ENCODE results near the gene SLC46A2. TPM values are rescaled to one million over a fixed set of nuclear protein-coding genes. Genes with fewer than 3 reads are reported as not detected.
A peak's percentile ranks its signal among the peaks of the same experiment; 100 is the strongest.

The SLC46A2 gene
- total RNA-seq, 1 donor from 2014 or later = not detected

- DNase-seq = no peak
Measured at GRCh38 chr9:112885324-112885723, 5.4 kb downstream of the SLC46A2 start.

DNA sequence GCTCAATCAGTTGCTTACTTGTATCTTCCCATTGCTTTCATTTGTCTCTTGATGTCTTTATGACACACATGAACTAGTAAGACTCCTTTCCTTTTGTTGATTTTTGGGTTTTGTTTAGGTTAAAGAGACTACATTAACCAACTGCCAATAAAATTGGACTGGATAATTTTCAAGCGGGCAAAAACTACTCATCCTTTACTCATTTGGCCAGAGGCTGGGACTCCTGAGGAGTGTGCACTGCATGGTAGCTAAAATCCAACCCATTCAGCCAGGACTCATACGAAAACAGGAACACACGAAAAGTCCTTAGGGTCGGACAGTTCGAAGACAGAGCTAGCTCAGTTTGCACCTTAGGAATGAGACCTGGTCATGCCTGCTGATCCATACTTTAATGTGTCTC, 6.0 kb downstream of the SLC46A2 start:
- no peak for DNase-seq

DNA sequence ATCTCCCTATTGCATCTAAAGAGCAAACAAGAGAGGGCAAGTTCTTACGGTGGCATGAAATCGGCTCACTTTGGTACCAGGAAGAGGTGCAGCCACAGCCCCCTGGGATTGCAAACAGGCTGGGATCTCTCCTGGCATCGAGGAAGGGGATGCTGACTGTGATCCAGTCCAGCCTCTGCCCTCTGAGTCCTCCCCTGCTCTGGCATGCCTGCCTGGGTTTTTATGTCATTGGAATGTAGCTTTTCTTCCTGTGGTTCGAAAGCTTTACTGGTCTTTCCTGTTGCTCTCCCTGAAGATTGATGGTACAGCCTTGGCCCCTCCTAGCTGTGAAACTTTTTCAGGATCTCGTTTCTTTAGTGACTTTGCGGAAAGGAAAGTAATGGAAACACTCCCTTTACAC, 6.6 kb downstream of the SLC46A2 start:
- DNase-seq = peak; percentile 32

- DNase-seq = no peak
Measured at GRCh38 chr9:112881331-112881730, 9.3 kb downstream of the SLC46A2 start.

- DNase-seq = no peak
Measured at GRCh38 chr9:112880650-112881049, 10.0 kb downstream of the SLC46A2 start.

GRCh38 chr9:112878752-112879151, 11.9 kb downstream of the SLC46A2 start:
- no peak for DNase-seq

DNA sequence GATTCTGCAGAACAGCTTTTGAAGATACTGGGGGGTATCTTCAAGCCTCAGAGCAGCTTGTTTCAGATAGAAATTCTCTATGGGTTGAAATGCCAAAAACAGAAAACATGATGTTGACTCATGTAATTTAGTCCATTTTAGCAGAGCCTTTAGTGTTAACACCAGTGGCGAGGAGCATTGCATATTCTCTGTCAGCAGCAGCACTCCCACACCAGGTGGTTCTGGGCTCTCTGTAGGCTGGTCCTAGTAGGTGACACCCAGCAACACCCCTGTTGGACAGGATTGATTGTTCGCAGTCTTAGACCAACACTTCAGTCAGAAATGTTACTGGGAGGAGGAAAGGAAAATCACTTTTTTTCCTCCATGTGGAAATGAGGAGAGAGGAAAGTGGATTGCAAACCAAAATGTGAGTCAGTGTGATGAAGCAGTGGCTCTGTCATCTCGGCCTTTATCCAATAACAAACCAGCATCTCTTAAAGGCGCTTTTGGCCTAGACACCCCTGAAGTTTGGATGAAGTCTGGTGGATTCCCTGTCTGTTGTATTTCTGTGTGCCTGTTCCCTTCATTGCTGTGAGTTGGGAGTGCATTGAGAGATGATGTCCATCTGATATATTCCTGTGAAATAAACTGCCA, 16.8 kb downstream of the SLC46A2 start:
- no peak for DNase-seq

DNA sequence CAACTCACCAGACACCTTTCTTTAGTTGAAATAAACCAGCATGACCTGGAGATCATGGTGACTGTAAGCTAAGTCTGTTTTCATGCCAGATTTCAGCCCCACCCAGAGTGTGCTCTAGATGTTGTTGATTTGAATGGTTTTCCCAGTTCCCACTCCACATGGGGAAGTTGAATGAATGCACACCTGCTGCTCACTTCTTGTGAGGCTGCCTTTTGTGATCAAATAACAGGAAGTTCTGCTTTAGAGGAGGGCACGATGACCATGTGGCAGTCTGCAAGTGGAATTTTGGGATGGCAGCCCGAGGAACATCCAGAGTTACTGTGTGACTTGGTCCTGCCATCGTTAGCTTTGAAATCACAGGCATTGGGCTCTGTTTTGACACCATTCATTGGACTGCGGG, 18.7 kb downstream of the SLC46A2 start:
- no peak for DNase-seq

DNA sequence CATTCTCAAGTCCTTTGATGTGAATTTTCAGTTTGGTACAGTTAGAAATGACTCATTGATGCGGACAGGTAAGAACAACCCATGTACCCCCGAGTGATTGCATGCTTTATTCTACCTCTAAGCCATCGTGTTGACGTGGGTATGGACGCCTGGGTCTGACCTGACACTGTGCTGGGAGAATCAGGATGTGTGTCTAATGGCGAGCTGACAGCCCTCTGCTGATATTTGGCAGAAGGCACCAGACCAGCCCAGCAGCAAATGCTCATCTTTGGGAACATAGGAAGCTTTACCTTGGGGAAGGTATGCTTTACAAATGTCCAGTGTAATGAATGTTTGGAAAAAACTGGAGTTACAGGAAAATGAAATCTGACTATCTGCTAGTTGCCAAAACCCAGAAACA, 20.1 kb downstream of the SLC46A2 start:
- DNase-seq = no peak

- no peak for DNase-seq
Measured at GRCh38 chr9:112869917-112870316, 20.8 kb downstream of the SLC46A2 start.

DNA sequence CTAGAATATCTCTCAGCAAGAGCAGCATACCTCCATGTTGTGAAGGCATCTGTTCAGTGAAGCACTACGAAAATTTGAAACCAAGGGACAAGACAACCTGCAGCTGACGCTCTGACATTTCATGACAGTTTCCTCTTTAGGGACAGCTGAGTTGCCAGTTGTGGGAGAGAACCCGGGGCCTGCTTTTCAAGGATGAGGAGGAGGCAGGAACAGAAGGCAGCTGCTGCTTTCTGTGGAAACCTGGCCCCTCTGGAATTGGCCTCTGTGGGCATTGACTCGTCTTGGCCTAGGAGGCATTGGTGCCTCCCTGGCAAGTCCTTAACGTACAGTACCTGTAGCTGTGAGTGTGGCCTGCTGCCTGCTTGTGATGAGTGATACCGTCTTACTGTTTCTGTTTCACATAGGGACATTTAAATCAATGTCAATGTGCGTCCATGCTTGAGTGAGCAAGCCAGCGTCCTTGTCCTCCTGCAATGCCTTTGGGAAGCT, 21.6 kb downstream of the SLC46A2 start:
- peak; percentile 87 for DNase-seq

- DNase-seq = no peak
Measured at GRCh38 chr9:112868461-112868860, 22.2 kb downstream of the SLC46A2 start.

GRCh38 chr9:112867275-112867991, 23.2 kb downstream of the SLC46A2 start:
- DNase-seq = no peak

- DNase-seq = no peak
Measured at GRCh38 chr9:112866662-112867274, 23.9 kb downstream of the SLC46A2 start.

GRCh38 chr9:112864982-112865381, 25.7 kb downstream of the SLC46A2 start:
- no peak for DNase-seq

- no peak for DNase-seq
Measured at GRCh38 chr9:112864403-112864802, 26.3 kb downstream of the SLC46A2 start.

DNA sequence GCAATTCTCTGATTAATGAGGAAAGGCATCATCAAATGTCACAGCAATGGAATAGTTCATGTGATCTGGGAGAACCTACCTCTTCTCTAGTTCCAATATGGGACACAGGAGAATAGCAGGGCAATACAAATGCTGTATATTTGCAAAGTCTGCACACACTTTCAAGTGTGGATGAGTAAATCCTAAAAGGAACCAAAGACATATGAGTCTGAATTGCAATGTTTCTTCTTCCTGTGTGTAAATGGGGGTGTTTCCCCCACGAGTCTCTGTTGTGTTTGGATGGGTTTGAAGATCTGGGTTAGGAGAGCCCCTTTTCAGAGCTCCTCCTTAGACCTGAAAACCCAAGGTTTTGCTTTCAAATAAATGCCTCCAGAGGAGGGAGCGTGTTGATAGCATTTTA, 26.9 kb downstream of the SLC46A2 start:
- DNase-seq = no peak

DNA sequence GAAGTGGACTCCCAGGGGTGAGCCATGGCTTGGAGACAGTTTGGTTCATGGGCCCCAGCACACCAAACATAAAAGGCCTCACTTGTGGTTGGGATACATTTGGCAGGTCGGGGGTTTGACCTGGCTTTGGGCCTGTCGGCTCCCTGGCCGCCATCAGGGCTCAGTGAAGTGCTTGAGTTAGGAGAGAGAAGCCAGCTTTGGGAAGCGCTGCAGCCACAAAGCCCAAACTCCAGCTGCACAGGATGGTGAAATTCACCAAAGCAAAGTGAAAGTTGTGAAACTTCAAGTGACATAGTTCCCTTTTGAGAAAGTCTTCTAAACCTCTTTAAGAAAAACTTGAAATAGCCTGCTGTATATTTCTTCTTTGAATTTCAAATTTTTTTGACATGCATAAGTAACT, 27.5 kb downstream of the SLC46A2 start:
- no peak for DNase-seq

- DNase-seq = no peak
Measured at GRCh38 chr9:112861638-112862555, 28.8 kb downstream of the SLC46A2 start.

DNA sequence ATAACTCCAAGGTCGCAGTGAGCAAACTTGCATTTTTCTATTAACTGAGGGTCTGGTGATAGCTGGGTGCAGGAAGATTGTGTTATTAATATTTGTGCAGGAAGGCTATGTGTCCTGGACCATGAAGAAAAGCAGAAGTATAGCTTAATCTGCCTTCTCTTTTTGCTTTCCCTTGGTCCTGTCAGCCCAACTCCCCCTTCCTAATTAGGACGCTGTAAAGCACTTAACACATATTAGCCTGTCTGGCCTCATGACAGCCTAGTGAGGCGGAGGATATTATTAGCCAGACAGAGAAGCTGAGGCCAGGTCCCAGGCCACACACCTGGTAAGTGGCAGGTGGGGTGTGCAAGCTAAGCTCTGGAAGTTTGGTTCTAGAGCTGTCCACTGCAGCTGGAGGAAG, 29.5 kb downstream of the SLC46A2 start:
- no peak for DNase-seq

- no peak for DNase-seq
Measured at GRCh38 chr9:112860451-112860850, 30.2 kb downstream of the SLC46A2 start.

- DNase-seq = no peak
Measured at GRCh38 chr9:112858625-112859147, 32.0 kb downstream of the SLC46A2 start.

All from tongue (tissue), 2 donors.